Measurements from ENCODE around the gene UBAP2L. TPM values are rescaled to one million over a fixed set of nuclear protein-coding genes. Genes with fewer than 3 reads are reported as not detected.

Gene UBAP2L
- total and polyA plus RNA-seq, 10 of the 15 experiments (the other 5 are each of a cell fraction or from before 2014, with no cell fraction given) = 49.9 to 198 (median 152) TPM

DNA sequence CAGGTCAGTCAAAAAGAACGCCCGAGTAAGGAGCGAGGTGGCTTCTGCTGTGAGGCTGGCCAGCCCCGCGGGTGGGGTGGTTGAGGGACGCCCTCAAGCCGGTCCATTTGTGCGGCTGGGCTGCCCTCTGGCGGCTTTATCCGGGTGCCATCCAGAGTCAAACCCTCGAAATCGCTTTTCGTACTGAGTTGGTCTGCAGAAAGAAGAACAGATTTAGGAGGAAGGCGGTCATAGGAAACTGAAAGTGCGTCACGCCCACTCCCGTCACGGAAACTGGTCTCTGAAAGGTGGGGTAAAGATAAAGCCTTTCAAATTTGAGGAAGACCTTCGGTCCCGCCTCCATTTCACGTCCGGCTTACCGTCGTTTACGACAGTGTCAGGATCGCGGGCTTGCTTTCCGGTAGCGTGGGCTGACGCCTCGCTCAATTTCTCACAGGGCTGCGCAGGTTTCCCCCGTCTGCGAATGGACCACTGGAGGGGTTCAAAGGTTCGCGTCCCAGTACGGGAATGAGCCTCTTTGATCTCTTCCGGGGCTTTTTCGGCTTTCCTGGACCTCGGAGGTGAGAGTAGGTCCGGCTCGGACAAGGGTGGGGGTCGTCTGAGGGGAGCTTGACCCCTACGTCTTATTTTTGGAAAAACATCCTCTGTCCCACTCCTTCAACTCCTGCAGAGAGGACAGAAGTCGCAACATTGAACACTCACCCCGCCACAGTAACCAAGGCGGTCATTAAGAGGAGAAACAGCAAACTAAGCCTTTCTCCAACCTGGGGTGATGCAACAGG lies 51.7 kb downstream of the UBAP2L start, which contains the start of gene HAX1 (continued):
- TF ChIP-seq, protein P1, sequence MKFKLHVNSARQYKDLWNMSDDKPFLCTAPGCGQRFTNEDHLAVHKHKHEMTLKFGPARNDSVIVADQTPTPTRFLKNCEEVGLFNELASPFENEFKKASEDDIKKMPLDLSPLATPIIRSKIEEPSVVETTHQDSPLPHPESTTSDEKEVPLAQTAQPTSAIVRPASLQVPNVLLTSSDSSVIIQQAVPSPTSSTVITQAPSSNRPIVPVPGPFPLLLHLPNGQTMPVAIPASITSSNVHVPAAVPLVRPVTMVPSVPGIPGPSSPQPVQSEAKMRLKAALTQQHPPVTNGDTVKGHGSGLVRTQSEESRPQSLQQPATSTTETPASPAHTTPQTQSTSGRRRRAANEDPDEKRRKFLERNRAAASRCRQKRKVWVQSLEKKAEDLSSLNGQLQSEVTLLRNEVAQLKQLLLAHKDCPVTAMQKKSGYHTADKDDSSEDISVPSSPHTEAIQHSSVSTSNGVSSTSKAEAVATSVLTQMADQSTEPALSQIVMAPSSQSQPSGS (IDR thresholded peaks at IDR 0.05; ENCODE audit: low read length) = peak; percentile 62; the same call in 1 of the 2 replicates
- no peak for TF ChIP-seq ASH2L (IDR thresholded peaks at IDR 0.05; ENCODE audit: borderline replicate concordance, low read depth)
- TF ChIP-seq, protein P2, sequence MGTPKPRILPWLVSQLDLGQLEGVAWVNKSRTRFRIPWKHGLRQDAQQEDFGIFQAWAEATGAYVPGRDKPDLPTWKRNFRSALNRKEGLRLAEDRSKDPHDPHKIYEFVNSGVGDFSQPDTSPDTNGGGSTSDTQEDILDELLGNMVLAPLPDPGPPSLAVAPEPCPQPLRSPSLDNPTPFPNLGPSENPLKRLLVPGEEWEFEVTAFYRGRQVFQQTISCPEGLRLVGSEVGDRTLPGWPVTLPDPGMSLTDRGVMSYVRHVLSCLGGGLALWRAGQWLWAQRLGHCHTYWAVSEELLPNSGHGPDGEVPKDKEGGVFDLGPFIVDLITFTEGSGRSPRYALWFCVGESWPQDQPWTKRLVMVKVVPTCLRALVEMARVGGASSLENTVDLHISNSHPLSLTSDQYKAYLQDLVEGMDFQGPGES (IDR thresholded peaks at IDR 0.05) = no peak
- no peak for TF ChIP-seq FOS (IDR thresholded peaks at IDR 0.05; ENCODE audit: borderline replicate concordance, extremely low read depth, insufficient read length)
- no peak for TF ChIP-seq BMI1 (IDR thresholded peaks at IDR 0.05; ENCODE audit: borderline replicate concordance)
- TF ChIP-seq MEF2A (IDR thresholded peaks at IDR 0.05; ENCODE audit: insufficient read depth, low read depth, low read length) = no peak; the same call in 1 of the 2 replicates
- no peak for TF ChIP-seq ZNF274 (IDR thresholded peaks at IDR 0.05; ENCODE audit: insufficient read depth, insufficient read length)
- TF ChIP-seq TCF12 (IDR thresholded peaks at IDR 0.05; ENCODE audit: low read depth, low read length) = 0 out of 2 replicates have a peak, but pooled peaks have one; percentile 31
- TF ChIP-seq ATF7 (IDR thresholded peaks at IDR 0.05; ENCODE audit: low read depth) = peak; percentile 83
- TF ChIP-seq, protein P3, sequence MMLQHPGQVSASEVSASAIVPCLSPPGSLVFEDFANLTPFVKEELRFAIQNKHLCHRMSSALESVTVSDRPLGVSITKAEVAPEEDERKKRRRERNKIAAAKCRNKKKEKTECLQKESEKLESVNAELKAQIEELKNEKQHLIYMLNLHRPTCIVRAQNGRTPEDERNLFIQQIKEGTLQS (IDR thresholded peaks at IDR 0.05; ENCODE audit: borderline replicate concordance, extremely low read depth, low read depth, low read length) = peak; percentile 85; the same call in 1 of the 2 replicates
- TF ChIP-seq SP1 (IDR thresholded peaks at IDR 0.05; ENCODE audit: low read depth, low read length) = peak; percentile 45
- no peak for TF ChIP-seq SRF (IDR thresholded peaks at IDR 0.05; ENCODE audit: low read depth in 2 of 2, low read length in 2 of 2)
